NCI-H226 (cell line): ENCODE measurements around the gene SYCE3.

Experiments
- DNase-seq: peaks from one replicate; pipeline ENCODE4 v3.0.0-alpha.2; 2015

The SYCE3 gene

GRCh38 chr22:50599816-50600455 lies 37.2 kb upstream of the SYCE3 start:
- DNase-seq = no peak

GRCh38 chr22:50597097-50597496 lies 34.4 kb upstream of the SYCE3 start:
- no peak for DNase-seq

- no peak for DNase-seq
These were observed 32.5 kb upstream of the SYCE3 start for GRCh38 chr22:50595189-50595588.

GRCh38 chr22:50587407-50587806 lies 24.7 kb upstream of the SYCE3 start:
- no peak for DNase-seq

DNA sequence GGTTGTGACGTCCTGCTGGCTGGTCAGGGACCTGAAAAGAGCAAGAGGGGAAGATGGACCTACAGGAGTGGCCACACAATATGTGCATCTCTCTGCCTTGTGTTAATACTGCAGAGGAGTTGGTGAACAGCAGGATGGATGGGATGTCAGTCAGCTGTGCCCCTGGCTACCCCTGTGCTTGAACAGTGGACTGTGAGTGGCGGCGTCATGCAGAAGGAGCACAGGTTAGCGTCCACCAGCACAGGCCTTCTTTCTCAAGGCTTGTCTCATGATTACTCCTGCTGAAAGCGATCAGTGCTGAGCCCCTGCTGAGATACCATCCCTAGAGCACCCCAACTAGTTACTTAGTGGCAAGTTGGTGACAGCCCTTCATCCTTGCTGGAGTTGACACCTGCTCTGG lies 23.7 kb upstream of the SYCE3 start:
- DNase-seq = no peak

GRCh38 chr22:50585781-50586180 lies 23.1 kb upstream of the SYCE3 start:
- no peak for DNase-seq

DNA sequence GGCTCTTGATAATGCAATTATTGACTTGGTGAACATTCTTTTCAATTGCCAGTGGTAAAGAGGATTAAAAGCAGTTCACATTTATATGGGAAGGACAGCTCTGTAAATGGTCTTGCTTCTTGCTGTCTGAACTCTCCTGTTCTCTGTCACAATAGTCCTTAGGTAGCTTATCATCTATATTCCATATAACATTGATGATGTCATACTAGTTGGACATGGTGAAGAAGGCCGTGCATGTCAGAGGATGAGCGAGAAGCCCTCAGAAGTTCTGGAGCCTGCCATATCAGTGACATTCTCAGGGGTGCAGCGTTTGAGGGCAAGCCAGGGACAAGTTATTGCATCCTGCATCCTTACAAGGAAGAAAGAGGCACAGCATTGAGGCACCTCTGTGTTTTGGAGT lies 22.5 kb upstream of the SYCE3 start:
- DNase-seq = no peak

DNA sequence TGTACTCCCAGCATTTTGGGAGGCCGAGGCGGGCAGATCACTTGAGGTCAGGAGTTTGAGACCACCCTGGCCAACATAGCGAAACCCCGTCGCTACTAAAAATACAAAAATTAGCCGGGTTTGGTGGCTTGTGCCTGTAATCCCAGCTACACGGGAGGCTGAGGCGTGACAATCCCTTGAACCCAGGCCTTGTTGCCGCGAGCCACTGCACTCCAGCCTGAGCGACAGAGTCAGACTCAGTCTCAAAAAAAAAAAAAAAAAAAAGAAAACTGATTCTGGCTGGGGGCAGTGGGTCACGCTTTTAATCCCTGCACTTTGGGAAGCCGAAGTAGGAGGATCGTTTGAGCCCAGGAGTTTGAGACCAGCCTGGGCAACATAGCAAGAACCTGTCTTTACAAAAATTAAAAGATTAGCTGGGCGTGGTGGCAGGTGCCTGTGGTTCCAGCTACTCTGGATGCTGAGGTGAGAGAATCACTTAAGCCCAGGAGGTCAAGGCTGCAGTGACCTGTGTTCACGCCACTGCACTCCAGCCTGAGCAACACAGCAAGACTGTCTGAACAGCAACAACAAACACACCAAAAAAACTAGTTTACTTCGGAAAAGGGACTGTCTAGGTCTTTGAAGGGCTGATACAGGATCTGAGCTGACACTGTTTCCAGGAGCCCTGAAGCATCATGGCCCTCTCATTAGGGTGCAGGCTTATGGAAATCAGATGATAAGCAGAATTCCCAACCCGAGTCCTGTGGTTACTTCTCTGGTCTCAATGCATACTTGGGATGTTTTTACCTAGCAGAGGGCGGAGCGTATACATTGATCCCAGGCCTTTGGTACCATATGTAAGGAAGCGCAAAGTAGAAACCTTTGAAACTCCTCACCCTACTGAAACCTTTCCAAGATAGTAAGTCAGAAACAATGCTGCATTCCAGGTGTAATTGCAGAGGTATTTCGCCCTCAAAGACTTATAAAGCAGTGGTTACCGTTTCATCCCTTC lies 21.7 kb upstream of the SYCE3 start:
- DNase-seq = no peak

DNA sequence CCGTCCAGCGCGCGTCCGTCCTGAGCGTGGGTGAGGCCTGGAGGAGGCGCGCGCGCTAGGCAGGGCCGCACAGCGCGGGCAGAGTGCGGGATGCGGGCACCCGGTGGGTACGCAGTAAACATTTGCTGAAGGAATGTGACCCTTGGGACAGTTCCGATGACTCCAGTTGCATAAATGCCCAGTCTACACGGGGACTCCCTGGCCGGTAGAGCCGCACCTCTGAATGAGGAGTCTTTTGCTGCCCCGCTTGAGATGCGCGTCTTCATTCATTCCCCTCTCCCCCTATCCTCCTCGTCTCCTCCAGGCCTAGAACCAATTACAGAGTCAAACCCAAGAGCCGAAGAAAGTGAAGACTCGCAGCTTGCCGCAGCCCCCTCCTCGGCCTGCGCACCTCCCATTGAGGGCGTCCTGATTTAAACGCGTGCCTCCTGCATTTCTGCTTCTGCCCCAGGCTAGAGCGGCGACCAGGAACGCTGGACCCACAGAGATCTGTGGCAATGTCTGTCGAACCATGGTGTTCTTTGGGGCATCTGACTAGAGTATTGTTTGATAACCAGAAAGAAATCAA lies 20.7 kb upstream of the SYCE3 start:
- no peak for DNase-seq

GRCh38 chr22:50582493-50583293 lies 20.0 kb upstream of the SYCE3 start, which contains the start of gene CHKB:
TSS of gene CHKB (minus strand) at chr22:50582849. CDS start at chr22:50582781, 68 bp downstream.
- peak; percentile 81 for DNase-seq

- no peak for DNase-seq
These were observed 19.3 kb upstream of the SYCE3 start for GRCh38 chr22:50581950-50582492.

GRCh38 chr22:50581031-50581949 lies 18.6 kb upstream of the SYCE3 start:
- DNase-seq = no peak

GRCh38 chr22:50579752-50580151 lies 17.0 kb upstream of the SYCE3 start:
- DNase-seq = no peak

DNA sequence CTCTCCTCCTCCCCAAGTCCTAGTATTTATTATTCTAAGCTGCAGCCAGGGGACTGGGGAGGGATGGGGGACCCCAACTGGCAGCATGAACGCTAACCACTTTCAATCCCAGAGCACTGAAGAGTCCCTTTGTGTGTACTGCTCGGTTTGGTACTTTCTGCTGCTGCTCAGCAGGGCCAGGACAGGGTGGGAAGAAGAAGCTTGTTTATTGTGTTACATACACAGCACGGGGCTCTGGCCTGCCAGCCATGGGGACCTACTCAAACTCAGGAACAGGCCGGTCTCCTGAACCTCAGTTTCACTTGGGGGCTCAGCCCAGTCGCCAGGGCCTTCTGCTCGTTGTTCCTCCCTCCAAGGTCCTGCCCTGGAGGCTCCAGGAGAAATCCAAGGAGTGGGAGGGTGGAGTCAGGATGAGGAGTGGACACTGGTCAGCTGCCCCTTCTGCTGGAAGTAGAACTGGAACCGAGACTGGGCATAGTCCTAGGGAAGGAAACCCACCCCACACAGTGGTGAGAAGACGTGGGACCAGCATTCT lies 16.1 kb upstream of the SYCE3 start:
- DNase-seq = no peak

DNA sequence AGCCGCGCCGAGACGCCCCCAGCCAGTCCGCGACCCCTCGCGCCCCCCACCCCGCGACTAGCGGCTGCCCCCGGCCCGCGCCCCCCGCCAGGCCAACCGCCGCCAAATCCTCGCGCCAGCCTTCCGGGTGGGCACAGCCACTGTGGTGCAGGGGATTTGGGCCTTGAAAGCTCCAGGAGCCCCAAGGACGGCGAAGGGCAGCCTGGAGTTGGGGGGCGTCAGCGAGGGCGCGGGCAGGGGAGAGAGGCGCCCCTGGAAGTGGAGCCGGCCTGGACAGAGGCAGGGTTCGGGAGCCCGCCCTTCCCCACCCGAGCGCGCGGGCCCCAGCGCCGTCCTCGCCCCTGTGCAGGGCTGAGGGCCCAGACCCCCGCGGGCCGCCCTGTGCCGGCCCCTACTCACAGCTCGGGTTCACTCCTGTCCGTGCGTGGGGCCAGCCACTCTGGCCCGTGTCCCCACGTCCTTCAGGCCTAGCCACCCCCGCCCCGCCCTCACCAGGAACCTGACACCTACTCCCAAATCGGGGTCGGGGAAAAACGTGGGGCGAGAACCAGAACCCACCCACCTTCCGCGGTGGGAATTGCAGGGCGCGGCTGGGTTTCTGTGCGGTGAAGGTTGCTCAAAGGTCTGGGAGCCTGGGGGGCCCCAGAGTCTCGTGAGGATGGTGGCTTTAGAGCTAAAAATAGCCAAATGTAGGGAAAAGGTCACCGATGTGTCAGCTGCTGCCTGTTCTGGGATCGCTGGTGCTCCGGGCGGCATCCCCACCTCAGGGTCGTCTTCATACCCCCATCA lies 15.5 kb upstream of the SYCE3 start, which contains the start of gene CPT1B:
Gene CPT1B, minus strand, starts transcription at position 441 of the 789 bp plus-strand sequence. CDS start 512 bp downstream, outside the sequence.
- DNase-seq = no peak

DNA sequence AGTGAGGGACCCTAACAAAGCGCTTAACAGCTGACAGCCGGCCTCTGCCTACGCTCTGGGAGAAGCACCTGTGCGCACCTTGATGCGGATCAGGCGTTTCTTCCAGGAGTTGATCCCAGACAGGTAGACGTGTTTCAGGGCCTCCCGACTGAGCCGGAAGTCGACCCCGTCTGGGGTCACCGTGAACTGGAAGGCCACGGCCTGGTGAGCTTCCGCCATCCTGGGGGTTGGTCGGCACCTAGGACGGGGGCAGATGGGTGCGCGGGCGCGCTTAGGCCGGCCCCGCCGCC lies 14.9 kb upstream of the SYCE3 start:
- no peak for DNase-seq

GRCh38 chr22:50576806-50577696 lies 14.3 kb upstream of the SYCE3 start:
- DNase-seq = no peak

GRCh38 chr22:50576070-50576469 lies 13.4 kb upstream of the SYCE3 start:
- no peak for DNase-seq

- no peak for DNase-seq
These were observed 12.8 kb upstream of the SYCE3 start for GRCh38 chr22:50575426-50575941.
